Measurements from ENCODE around the gene EXOC3.
"Not testable (repeated sequence)": the region's sequence is repeated elsewhere in the genome, so short reads cannot be mapped to it uniquely, and the experiment has no call there.

The EXOC3 gene

DNA sequence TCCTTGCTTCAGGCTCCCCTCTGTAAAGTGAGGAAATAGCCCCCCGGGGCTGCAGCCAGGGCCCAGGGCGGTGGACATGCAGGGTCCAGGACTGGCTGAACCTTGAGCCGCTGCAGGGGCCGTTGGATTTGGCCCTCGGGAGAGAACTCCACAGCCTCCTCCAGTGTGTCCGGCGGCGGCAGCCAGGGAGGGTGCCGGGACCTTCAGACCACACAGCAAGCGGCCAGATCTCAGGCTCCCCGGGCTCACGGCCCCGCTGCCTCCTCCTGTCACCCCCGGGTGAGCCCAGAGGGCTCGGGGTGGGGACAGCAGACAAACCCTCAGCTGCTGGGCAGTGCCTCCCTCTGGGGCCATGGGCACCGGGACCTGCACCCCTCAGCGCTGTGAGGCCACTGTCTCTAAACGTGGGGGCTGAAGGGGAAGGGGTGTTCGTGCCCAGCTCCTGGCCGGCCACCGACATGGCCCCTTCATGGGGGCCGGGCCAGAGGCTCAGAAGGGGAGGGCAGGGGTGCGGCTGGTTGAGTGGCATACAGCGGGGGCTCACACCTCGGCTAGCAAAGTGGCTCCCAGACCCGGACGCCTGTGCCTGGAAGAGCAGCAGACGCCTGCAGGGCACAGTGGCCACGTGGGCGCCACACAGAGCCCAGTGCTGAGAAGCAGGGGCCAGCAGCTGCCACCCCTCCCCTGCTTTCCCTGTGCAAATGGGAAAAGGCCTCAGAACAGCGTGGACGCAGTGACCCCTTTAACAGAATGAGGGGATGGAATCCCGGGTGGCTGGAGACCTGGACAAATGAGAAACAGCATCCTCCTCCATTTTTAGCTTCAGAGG lies 61.6 kb downstream of the EXOC3 start:
- DNase-seq (ENCODE audit: low read depth) = no peak

DNA sequence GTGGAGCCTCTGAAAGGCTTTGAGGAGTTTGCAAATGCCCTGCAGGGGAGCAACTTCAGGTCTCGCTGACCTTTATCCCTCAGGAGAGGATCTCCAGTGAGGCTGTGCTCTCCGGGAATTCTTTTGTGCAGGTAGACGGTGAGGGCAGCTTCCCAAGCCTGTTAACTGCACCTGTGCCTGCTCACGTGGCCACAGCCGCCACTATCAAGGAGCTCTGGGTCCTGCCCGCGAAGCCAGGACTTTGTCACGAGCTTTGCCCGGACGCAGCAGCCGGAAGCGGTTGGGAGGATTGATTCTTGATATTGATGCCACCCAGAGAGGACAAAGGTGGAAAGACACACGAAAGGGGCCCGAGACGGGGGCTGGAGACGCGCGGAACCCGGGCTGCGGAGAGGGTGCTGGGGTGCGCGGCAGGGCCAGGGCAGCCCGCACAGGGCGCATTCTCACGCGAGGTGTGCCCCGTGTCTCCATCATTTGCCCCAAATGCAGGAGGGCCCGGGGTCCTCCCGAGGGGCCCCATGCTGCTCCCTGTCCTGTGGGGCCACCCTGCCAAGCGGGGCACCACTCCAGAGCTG lies 63.1 kb downstream of the EXOC3 start:
- no peak for DNase-seq (ENCODE audit: low read depth)

DNA sequence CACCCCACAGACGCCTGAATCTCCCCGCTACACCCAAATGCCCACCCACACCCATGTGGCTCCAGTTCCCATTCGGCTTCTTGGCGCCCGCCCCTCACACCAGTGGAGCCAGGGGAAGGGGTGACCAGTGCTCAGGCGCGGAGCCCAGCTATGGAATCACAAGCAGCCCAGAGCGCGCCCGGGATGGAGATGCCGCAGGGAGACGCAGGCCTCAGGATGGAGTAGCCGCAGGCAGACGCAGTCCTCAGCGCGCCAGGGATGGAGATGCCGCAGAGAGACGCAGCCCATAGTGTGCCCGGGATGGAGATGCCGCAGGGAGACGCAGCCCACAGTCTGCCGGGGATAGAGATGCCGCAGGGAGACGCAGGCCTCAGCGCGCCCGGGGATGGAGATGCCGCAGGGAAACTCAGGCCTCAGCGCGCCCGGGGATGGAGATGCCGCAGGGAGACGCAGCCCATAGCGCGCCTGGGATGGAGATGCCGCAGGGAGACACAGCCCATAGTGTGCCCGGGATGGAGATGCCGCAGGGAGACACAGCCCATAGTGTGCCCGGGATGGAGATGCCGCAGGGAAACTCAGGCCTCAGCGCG lies 65.1 kb downstream of the EXOC3 start:
- not testable (repeated sequence) for DNase-seq (ENCODE audit: low read depth)

DNA sequence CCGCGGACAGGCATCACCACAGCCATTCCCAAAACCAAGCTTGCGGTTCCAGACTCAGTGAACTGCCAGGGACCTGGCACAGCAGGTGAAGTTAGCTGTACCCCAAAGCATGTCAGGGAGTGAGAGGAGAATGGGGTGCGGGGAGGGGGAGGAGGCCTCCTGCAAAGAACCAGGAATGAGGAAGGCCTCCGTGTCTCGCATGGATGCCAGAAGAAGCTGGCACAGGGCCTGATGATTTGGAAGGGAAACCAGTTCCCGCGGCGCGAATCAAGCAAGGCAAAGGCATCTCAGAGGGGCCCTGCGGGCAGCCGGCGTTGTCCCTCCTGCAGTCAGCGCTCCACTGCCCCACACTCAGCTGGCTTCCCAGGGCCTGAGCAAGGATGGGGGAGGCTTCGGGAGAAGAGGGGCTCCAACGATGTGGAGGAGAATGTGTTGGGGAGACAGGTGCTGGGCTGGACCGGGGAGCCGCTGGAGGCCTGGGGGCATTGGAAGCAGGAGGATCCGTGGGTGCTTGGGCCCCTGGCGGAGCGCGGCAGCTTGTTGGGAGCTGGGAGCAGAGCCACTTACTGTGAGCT lies 66.7 kb downstream of the EXOC3 start:
- DNase-seq (ENCODE audit: low read depth) = no peak

DNA sequence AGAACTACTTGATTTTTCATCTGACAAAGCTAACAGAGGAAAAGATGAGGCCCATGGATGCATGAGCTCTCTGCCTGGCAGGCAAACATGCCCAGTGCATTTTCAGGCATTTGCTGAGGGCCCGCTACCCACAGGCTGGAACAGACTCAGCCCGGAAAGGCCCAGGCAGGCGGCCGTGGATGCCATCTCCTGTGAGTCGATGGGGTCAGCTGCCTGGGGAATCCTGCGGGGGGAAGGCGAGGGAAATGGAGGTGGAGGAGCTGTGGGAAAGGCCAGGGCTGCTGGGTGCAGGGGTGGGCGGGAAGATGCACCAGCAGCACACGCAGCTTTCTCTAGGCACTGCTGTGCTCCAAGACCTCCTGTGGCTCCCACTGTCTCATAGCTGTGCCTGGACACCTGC lies 67.5 kb downstream of the EXOC3 start:
- DNase-seq (ENCODE audit: low read depth) = no peak

DNA sequence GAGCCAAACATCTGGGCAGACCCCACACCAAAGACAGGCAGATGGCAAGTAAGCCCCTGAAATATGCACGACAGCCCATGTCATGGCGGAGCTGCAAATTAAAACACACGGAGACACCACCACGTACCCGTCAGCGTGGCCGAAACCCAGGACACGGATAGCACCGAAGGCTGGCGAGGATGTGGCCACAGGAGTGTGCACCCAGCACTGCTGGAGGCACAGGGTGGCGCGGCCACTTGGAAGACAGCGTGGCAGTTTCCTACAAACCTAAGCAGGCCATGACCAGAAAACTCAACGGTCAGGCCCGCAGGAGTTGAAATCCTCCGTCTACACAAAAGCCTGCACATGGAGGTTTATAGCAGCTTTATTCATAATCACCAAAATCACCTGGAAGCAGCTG lies 68.5 kb downstream of the EXOC3 start:
- no peak for DNase-seq (ENCODE audit: low read depth)

DNA sequence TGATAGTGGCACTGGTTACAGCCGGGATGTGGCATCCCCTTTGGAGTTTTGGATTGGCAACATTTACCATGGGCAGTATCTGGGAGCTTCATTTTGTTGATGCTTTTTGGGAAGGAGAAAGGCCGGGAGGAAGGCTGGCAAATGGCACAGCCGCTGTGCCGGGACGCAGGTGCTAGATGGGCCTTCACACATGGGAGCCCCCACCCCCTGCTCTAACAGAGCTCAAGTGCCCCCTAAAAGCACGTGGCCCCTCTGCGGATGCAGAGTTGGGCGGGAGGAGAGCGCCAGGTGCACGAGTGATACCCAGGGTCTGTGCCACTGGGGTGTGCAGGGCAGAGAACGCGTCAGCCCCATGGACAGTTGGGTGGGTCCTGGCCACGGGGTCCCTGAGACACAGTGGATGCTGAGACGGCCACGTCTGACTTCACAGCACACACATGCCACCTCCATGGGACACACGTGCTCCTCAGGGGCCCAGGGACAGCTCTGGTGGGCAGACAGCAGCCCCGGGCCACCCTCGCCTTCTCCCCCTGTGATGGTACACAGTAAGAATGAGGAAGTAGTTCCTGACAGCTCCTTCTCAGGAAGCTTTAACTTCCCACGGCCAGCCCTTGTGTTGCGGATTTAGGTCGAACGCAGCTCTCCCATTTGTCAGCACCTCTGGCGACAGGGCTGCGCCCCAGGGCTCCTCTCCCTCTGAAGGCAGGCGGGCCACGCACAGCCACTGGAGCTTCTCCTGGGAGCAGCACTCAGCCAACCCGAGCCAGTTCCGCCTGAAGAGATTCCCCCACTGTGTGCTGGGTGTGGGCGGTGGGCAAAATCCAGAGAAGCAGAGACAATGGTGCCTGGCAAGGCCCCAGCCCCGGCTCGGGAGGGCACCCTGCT lies 70.5 kb downstream of the EXOC3 start:
- DNase-seq (ENCODE audit: low read depth) = no peak

DNA sequence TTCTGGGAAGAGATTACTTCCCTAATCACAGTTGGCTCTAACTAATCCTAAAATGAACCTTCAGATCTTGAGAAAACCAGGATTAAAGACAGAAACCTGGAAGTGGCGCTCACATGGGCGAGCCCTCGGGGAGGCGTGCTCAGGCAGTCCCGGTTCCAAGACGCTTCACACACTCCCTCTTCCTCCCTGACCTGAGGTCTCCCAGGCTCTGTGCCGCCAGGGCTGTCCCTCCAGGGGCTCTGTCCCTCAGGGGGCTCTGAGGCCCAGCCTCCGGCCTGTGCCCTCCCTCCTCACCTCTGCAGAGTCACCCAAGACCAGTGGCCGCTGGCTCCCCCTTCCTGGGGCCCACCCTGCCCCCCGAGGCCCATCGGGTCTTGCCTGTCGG lies 71.1 kb downstream of the EXOC3 start:
- no peak for DNase-seq (ENCODE audit: low read depth)

DNA sequence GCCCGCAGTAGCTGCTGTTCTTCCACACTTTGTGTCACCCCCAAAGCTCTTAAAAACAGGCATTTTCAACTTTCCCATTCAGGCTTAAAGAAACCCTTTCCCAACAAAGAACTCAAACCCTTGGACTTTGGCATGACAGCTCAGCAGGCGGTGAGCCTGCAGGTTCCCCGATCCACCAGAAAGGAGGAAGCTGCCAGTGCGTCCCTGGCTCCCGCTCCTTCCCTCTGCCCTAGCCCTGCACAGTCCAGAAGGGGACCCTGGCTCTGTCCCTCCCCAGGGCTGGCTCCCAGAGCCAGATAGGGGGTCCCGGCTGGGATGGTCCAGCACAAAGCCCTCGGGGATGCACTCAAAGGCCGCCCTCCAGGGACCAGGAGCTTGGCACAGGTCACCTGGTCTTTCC lies 71.7 kb downstream of the EXOC3 start:
- DNase-seq (ENCODE audit: low read depth) = no peak

DNA sequence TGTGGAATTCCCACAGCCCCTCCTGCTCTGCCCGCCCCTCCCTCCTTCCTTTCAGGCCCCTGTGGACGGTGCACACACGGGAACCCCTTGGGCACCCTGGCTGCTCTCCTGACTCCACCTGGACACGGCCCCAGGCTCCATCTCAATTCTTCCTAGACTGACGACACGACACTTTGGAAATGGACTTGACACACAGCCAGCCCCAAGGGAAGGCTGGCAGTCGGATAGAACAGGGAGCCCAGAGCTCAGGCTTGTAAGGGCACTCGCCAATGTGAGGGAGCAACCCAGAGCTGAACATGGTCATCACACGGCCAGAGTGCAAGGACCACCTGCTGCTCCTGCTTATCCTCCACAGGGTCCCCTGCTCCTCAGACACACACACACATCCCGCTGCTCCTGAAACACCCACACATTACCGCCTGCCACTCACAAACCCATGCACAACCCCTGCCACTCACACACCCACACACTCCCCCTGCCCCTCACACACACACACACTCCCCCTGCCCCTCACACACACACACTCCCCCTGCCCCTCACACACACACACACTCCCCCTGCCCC lies 72.4 kb downstream of the EXOC3 start:
- DNase-seq (ENCODE audit: low read depth) = no peak

DNA sequence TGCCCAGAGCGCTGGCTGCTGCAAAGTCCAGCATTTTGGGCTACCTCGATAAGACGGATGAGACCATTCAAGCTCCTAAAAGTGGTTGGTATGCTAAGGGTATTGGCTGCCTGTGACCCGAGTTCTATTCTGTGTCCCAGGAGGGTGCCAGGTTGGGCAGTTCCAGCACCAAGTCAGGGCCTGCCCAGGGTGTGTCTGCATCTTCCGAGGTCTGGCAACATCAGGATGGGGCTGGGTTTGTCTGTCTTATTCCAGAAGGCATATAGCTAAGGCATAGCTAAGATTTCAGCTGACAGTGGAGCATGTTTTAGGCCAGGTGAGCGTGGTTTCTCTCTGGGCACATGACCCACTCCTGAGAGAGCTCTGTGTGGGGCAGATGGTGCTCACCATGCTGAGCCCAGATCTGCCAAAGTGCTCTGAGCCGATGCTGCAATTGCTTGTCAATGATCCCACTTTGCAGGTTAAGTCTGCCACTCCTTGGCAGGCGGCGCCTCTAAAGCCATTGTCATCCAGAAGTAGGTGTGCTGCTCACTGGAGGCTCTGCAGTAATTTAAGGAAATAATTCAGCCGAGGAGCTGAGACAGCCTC lies 73.5 kb downstream of the EXOC3 start:
- DNase-seq (ENCODE audit: low read depth) = no peak

Data from activated T-cell treated with anti-CD3 and anti-CD28 coated beads for 48 hours (primary cell).